ENCODE measurements around the gene COQ9. TPM values are rescaled to one million over a fixed set of nuclear protein-coding genes. Genes with fewer than 3 reads are reported as not detected.

COQ9 gene
- total RNA-seq, 1 donor from 2014 or later = 46.8 TPM

- Mint-ChIP-seq H3K36me3 (ENCODE audit: low read depth) (no peaks in the 10 kb centered on the region), H3K9me3 (no peaks in the 10 kb centered on the region), H3K4me3 (no peak overlapping the region), H3K27me3 (ENCODE audit: low read depth) (peaks cover 16% of the 10 kb centered on the region), H3K4me1 (peaks cover 10% of the 10 kb centered on the region), H3K27ac (ENCODE audit: unreplicated experiment) (no peak overlapping the region)
- DNase-seq (ENCODE audit: low read depth, low spot score) = no peak
- TF ChIP-seq, protein P1, sequence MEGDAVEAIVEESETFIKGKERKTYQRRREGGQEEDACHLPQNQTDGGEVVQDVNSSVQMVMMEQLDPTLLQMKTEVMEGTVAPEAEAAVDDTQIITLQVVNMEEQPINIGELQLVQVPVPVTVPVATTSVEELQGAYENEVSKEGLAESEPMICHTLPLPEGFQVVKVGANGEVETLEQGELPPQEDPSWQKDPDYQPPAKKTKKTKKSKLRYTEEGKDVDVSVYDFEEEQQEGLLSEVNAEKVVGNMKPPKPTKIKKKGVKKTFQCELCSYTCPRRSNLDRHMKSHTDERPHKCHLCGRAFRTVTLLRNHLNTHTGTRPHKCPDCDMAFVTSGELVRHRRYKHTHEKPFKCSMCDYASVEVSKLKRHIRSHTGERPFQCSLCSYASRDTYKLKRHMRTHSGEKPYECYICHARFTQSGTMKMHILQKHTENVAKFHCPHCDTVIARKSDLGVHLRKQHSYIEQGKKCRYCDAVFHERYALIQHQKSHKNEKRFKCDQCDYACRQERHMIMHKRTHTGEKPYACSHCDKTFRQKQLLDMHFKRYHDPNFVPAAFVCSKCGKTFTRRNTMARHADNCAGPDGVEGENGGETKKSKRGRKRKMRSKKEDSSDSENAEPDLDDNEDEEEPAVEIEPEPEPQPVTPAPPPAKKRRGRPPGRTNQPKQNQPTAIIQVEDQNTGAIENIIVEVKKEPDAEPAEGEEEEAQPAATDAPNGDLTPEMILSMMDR (conservative IDR thresholded peaks at IDR 0.05) = no peak
Observed at GRCh38 chr16:57406881-57407280, 40.4 kb upstream of the COQ9 start.

DNA sequence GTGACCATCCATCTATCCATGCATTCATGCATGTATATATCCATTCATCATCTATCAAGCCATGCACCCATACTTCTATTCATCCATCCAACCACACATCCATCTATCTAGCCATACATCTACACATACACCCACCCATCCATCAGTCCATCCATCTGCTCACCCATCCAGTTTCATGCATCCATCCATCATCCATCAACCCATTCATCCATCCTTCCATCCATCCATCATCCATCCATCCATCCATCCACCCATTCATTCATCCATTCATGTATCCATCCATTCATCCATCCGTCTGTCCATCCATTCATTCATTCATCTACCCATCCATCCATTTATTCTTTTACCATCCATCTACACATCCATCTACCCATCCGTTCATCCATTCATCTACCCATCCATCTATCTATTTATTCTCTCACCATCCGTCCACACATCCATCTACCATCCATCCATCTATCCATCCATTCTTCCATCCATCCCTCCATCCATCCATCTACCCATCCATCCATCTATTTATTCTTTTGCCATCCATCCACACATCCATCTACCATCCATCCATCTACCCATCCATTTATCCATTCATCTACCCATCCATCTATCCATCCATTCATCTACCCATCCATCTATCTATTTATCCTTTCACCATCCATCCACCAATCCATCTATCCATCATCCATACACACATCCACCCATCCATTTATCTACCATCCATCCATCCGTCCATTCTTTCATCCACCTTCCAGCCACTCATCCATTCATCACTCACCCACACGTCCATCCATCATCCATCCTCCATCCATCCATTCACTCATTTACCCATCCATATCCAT, 39.5 kb upstream of the COQ9 start:
- TF ChIP-seq, protein P1 (conservative IDR thresholded peaks at IDR 0.05) = no peak
- H3K4me1 Mint-ChIP-seq = peaks cover 10% of the 10 kb centered on the region
- no peaks in the 10 kb centered on the region for H3K36me3 Mint-ChIP-seq (ENCODE audit: low read depth)
- no peak for DNase-seq (ENCODE audit: low read depth, low spot score)
- H3K27ac Mint-ChIP-seq (ENCODE audit: unreplicated experiment) = no peak overlapping the region
- H3K9me3 Mint-ChIP-seq = no peaks in the 10 kb centered on the region
- H3K27me3 Mint-ChIP-seq (ENCODE audit: low read depth) = peaks cover 16% of the 10 kb centered on the region
- no peak overlapping the region for H3K4me3 Mint-ChIP-seq

GRCh38 chr16:57409065-57409464, 38.2 kb upstream of the COQ9 start:
- Mint-ChIP-seq H3K27me3 (ENCODE audit: low read depth) (peaks cover 14% of the 10 kb centered on the region), H3K36me3 (ENCODE audit: low read depth) (no peaks in the 10 kb centered on the region), H3K4me1 (peaks cover 10% of the 10 kb centered on the region), H3K4me3 (no peak overlapping the region), H3K9me3 (no peaks in the 10 kb centered on the region), H3K27ac (ENCODE audit: unreplicated experiment) (no peak overlapping the region)
- TF ChIP-seq, protein P1 (conservative IDR thresholded peaks at IDR 0.05) = no peak
- DNase-seq (ENCODE audit: low read depth, low spot score) = no peak

- Mint-ChIP-seq H3K9me3 (no peaks in the 10 kb centered on the region), H3K4me1 (peaks cover 10% of the 10 kb centered on the region), H3K36me3 (ENCODE audit: low read depth) (no peaks in the 10 kb centered on the region), H3K27ac (ENCODE audit: unreplicated experiment) (peak overlapping the region; percentile 89), H3K27me3 (ENCODE audit: low read depth) (peaks cover 5% of the 10 kb centered on the region), H3K4me3 (no peak overlapping the region)
- DNase-seq (ENCODE audit: low read depth, low spot score) = no peak
- TF ChIP-seq, protein P1 (conservative IDR thresholded peaks at IDR 0.05) = no peak
Observed at GRCh38 chr16:57409870-57410587, 37.2 kb upstream of the COQ9 start.

DNA sequence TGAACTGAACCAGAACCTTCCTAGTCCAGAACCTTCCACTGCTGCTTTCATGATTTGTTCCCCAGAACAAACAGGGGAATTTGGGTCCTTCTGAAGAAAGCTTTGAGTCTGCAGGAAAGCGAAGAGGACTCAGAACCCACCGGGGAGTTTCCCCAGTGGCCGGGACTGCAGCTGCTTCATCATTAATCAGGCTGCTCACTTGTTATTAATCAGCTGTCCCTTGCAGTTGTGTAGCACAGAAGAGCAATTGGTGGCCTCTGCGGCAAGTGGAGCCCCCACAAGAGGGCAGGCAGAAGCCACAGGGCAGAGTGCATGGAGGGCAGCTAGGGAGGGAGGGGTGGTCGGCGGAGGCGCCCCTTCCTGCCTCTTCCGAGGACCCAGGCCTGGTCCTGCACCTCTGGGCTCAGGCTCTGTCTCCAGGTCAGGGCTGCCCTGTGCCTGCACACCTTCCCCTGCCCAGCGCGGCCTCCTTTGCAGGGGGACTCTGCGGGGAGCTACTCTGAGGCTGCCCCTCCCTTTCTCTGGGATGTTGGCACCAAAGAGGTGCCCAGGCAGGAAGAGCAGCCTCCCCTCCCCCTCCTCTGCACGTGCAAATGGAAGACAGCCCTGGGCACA, 35.8 kb upstream of the COQ9 start:
- Mint-ChIP-seq H3K4me1 (peaks cover 15% of the 10 kb centered on the region), H3K36me3 (ENCODE audit: low read depth) (no peaks in the 10 kb centered on the region), H3K27me3 (ENCODE audit: low read depth) (no peaks in the 10 kb centered on the region), H3K4me3 (no peak overlapping the region), H3K27ac (ENCODE audit: unreplicated experiment) (no peak overlapping the region), H3K9me3 (no peaks in the 10 kb centered on the region)
- TF ChIP-seq, protein P1 (conservative IDR thresholded peaks at IDR 0.05) = no peak
- no peak for DNase-seq (ENCODE audit: low read depth, low spot score)

Measured in neural crest cell (in vitro differentiated cells).